HepG2 (cell line): ENCODE measurements around the gene PRM3. TPM values are rescaled to one million over a fixed set of nuclear protein-coding genes. Genes with fewer than 3 reads are reported as not detected.

ENCODE experiments used
- ATAC-seq: fragments of 200-7000 bp; cut with Tn5 transposase; 3 replicates; pipeline ENCODE4 v1.9.1; 2020; ENCODE audit warnings: mild to moderate bottlenecking, moderate library complexity
- BruUV-seq: library from RNA; stranded (reverse); fragments of 400-500 nt; replicated peaks from 2 replicates; lab custom pipeline; 2021; lab: Mats Ljungman, UMichigan
- CTCF ChIA-PET: fragments of 300-600 bp; formaldehyde crosslinking; extraction: SDS; loops from one replicate; lab custom pipeline; 2021; ENCODE audit warnings: low total read pairs, inconsistent platforms, low intra/inter-chr PET ratio; lab: Yijun Ruan, JAX
- POLR2A ChIA-PET: fragments of 350-600 bp; sonication (Branson Sonifier 250); formaldehyde crosslinking; loops from one replicate; lab custom pipeline; 2020; ENCODE audit warnings: antibody characterized with exemption, inconsistent platforms; lab: Yijun Ruan, JAX
- DNase-seq: peaks from one replicate; pipeline ENCODE4 v3.0.0-alpha.2; 2015; ENCODE audit warnings: low spot score
- FAIRE-seq: peaks from 3 replicates; lab custom pipeline; 2011; peaks lifted over from hg19 to GRCh38; lab: Jason Lieb, UNC
- H2AFZ ChIP-seq: one replicate; pipeline ENCODE4 v1.6.1; 2011; ENCODE audit warnings: low read length, inconsistent platforms
- H3K27ac ChIP-seq: fragments of 300-600 bp; 3 replicates; pipeline ENCODE4 v1.8.0; 2011; ENCODE audit warnings: mixed run types, mild to moderate bottlenecking, mixed read lengths, low read length, inconsistent platforms; ENCODE audit not compliant: insufficient read depth; ENCODE audit errors: extremely low read length
- H3K27me3 ChIP-seq, 2 experiments: fragments of 200-600 bp in 1 of 2; 2 replicates in 1 of 2; 3 replicates in 1 of 2; pipeline versions ENCODE4 v1.6.0 to v1.8.0; 2011; ENCODE audit warnings: low read length in 2 of 2, mild to moderate bottlenecking in 2 of 2, moderate library complexity in 2 of 2, inconsistent platforms in 1 of 2; ENCODE audit not compliant: insufficient read depth in 2 of 2, control insufficient read depth in 1 of 2
- H3K36me3 ChIP-seq, 2 experiments: fragments of 200-600 bp in 1 of 2; replicated peaks in 1 of 2; 2 replicates in 1 of 2; 3 replicates in 1 of 2; pipeline versions ENCODE4 v1.5.1 to v1.8.0; 2011; ENCODE audit warnings: low read length in 2 of 2, inconsistent platforms in 1 of 2; ENCODE audit not compliant: insufficient read depth in 2 of 2, control insufficient read depth in 1 of 2
- H3K4me1 ChIP-seq: 2 replicates; pipeline ENCODE4 v1.5.1; 2012; ENCODE audit warnings: low read length, inconsistent platforms; ENCODE audit not compliant: insufficient read depth
- H3K4me2 ChIP-seq: 2 replicates; pipeline ENCODE4 v1.6.0; 2011; ENCODE audit warnings: low read depth, low read length, inconsistent platforms
- H3K4me3 ChIP-seq, 3 experiments: fragments of 200-600 bp in 1 of 3; sonication (generic), shearing (Covaris generic) in 1 of 3; replicated peaks in 1 of 3; 2 replicates each; pipeline ENCODE4 v1.5.1; 2011 to 2016; ENCODE audit warnings: low read length in 3 of 3, inconsistent platforms in 2 of 3, low read depth in 2 of 3, mild to moderate bottlenecking in 2 of 3, control low read depth in 1 of 3, mixed read lengths in 1 of 3; ENCODE audit not compliant: insufficient read depth in 1 of 3
- H3K79me2 ChIP-seq: one replicate; pipeline ENCODE4 v1.6.1; 2011; ENCODE audit warnings: low read length, inconsistent platforms; ENCODE audit not compliant: insufficient read depth
- H3K9ac ChIP-seq: 2 replicates; pipeline ENCODE4 v1.6.0; 2011; ENCODE audit warnings: mild to moderate bottlenecking, low read depth, low read length, inconsistent platforms; ENCODE audit not compliant: insufficient read depth
- H3K9me3 ChIP-seq: 2 replicates; pipeline ENCODE4 v1.5.1; 2012; ENCODE audit warnings: mild to moderate bottlenecking, low read length
- H4K20me1 ChIP-seq: 2 replicates; pipeline ENCODE4 v1.6.0; 2011; ENCODE audit warnings: inconsistent platforms, mild to moderate bottlenecking, low read length, moderate library complexity; ENCODE audit not compliant: insufficient read depth
- ARID5B ChIP-seq: IDR thresholded peaks from 2 replicates; pipeline ENCODE4 v1.4.0; 2020; ENCODE audit warnings: mild to moderate bottlenecking, missing genetic modification reagents
- ASH2L ChIP-seq: fragments of 300-600, 200-600 bp; sonication (generic); IDR thresholded peaks from 2 replicates; pipeline ENCODE4 v1.7.0; 2017; ENCODE audit warnings: low read depth, mild to moderate bottlenecking, moderate library complexity, mixed read lengths, low read length; ENCODE audit not compliant: insufficient read length
- ELF4 ChIP-seq: sonication (generic); formaldehyde crosslinking; IDR thresholded peaks from 2 replicates; pipeline ENCODE4 v1.5.0; 2020; ENCODE audit warnings: missing genetic modification reagents, mild to moderate bottlenecking, moderate library complexity, borderline replicate concordance
- HNF1B ChIP-seq: sonication (generic); formaldehyde crosslinking; IDR thresholded peaks from 2 replicates; pipeline ENCODE4 v1.5.1; 2020; ENCODE audit warnings: mild to moderate bottlenecking, moderate library complexity, missing genetic modification reagents
- IRF9 ChIP-seq: sonication (generic); formaldehyde crosslinking; IDR thresholded peaks from 2 replicates; pipeline ENCODE4 v1.8.0; 2022; ENCODE audit warnings: missing genetic modification reagents, mild to moderate bottlenecking, borderline replicate concordance
- KAT7 ChIP-seq: IDR thresholded peaks from 2 replicates; pipeline ENCODE4 v1.6.1; 2018; ENCODE audit warnings: borderline replicate concordance, missing compliant biosample characterization
- MTA1 ChIP-seq: sonication (generic); formaldehyde crosslinking; IDR thresholded peaks from 2 replicates; pipeline ENCODE4 v1.4.0; 2020; ENCODE audit warnings: missing genetic modification reagents, mild to moderate bottlenecking, borderline replicate concordance
- RBAK ChIP-seq: sonication (generic); formaldehyde crosslinking; IDR thresholded peaks from 2 replicates; pipeline ENCODE4 v1.5.1; 2020; ENCODE audit warnings: mild to moderate bottlenecking, missing genetic modification reagents
- SNAPC5 ChIP-seq: sonication (generic); formaldehyde crosslinking; IDR thresholded peaks from 2 replicates; pipeline ENCODE4 v1.8.1; 2023; ENCODE audit warnings: mild to moderate bottlenecking, missing genetic modification reagents, borderline replicate concordance
- TOPORS ChIP-seq: sonication (generic); formaldehyde crosslinking; IDR thresholded peaks from 2 replicates; pipeline ENCODE4 v1.8.0; 2023; ENCODE audit warnings: mild to moderate bottlenecking, missing genetic modification reagents
- XRCC5 ChIP-seq: fragments of 200-400 bp; formaldehyde crosslinking; optimal IDR thresholded peaks from 2 replicates; pipeline ENCODE3; 2017; ENCODE audit warnings: mild to moderate bottlenecking, low read length
- ZBTB34 ChIP-seq: sonication (generic); formaldehyde crosslinking; IDR thresholded peaks from 2 replicates; pipeline ENCODE4 v1.8.0; 2022; ENCODE audit warnings: mild to moderate bottlenecking, missing genetic modification reagents
- ZKSCAN5 ChIP-seq: sonication (generic); formaldehyde crosslinking; IDR thresholded peaks from 2 replicates; pipeline ENCODE4 v1.5.1; 2020; ENCODE audit warnings: mild to moderate bottlenecking, missing genetic modification reagents
- ZNF460 ChIP-seq: sonication (generic); formaldehyde crosslinking; IDR thresholded peaks from 2 replicates; pipeline ENCODE4 v1.5.1; 2020; ENCODE audit warnings: missing genetic modification reagents, mild to moderate bottlenecking, borderline replicate concordance
- ZNF644 ChIP-seq: IDR thresholded peaks from 2 replicates; pipeline ENCODE4 v1.6.1; 2016; ENCODE audit warnings: low read depth
- WGBS: methylation state at CpG from one replicate; pipeline ENCODE4 v1.1.6; 2017; ENCODE audit warnings: low lambda C conversion rate; 5-methylcytosine and 5-hydroxymethylcytosine counted together
- in situ Hi-C: cut with HindIII; loops from 2 replicates; pipeline ENCODE4 v1.10.0; 2017; ENCODE audit warnings: low pct_unique_long_range_greater_than_20kb; ENCODE audit not compliant: extremely low pct_ligation_motif_present
- intact Hi-C: fragments of 100-400 bp; cut with micrococcal nuclease; formaldehyde crosslinking; loops from one replicate; pipeline ENCODE4 v1.10.0; 2022; ENCODE audit not compliant: unreplicated experiment
- polyA plus RNA-seq, 8 experiments: library from polyadenylated mRNA; depleted of rRNA in 3 of 8; stranded (reverse) in 7 of 8; unstranded in 1 of 8; fragments of >200 nt; fragmentation: Illumina TruSeq in 4 of 8; extraction: Trizol in 4 of 8; gene quantifications; 2 replicates each; pipeline versions ENCODE4 v1.2.1 to v1.2.3, GENCODE V29; 2011 to 2016; ENCODE audit warnings: low read depth in 4 of 8, missing spikeins in 1 of 8, mixed read lengths in 1 of 8; ENCODE audit not compliant: insufficient read depth in 1 of 8
- total RNA-seq, 5 experiments: library from RNA; depleted of rRNA; stranded (reverse); fragments of >200 nt; fragmentation: Illumina TruSeq; extraction: Trizol; gene quantifications; 2 replicates each; pipeline ENCODE4 v1.2.3, GENCODE V29; 2016; ENCODE audit warnings: low read depth in 1 of 5

The PRM3 gene
- total and polyA plus RNA-seq, 2 of the 13 experiments (the other 11 are each of a cell fraction or from before 2014, with no cell fraction given), result not detected

- no TSS peak for BruUV-seq
- peak; percentile 82 for FAIRE-seq
- TF ChIP-seq ELF4 (CRISPR knock-in tag) (peak; percentile 33; the same call in 1 of the 2 replicates), IRF9 (CRISPR knock-in tag) (0 out of 2 replicates have a peak, but pooled peaks have one; percentile 1), KAT7 (0 out of 2 replicates have a peak, but pooled peaks have one; percentile 59), ARID5B (CRISPR knock-in tag) (peak; percentile 55; the same call in 1 of the 2 replicates), ZNF460 (peak; percentile 90), SNAPC5 (CRISPR knock-in tag) (no peak), HNF1B (peak; percentile 55; the same call in 1 of the 2 replicates), MTA1 (no peak), ASH2L (peak; percentile 22), ZKSCAN5 (CRISPR knock-in tag) (no peak), RBAK (no peak), ZNF644 (CRISPR knock-in tag) (peak; percentile 50; the same call in 1 of the 2 replicates), XRCC5 (peak; percentile 10), ZBTB34 (peak; percentile 69; the same call in 1 of the 2 replicates), TOPORS (0 out of 2 replicates have a peak, but pooled peaks have one; percentile 67)
Observed at GRCh38 chr16:11270602-11271162, 2.7 kb downstream of the PRM3 start.

More at GRCh38 chr16:11270602-11271162, 2.7 kb downstream of the PRM3 start:
- in situ Hi-C loops (no loop called here), intact Hi-C loops (no loop called here)
- Histone ChIP-seq H2AFZ (no peak overlapping the region), H3K36me3 (no peaks in the 10 kb centered on the region), H3K4me2 (peak overlapping the region; percentile 31), H3K9ac (peak overlapping the region; percentile 19; the same call in 1 of the 2 replicates), H3K4me3 (no peak overlapping the region), H4K20me1 (no peaks in the 10 kb centered on the region), H3K4me1 (peaks cover 89% of the 10 kb centered on the region), H3K9me3 (peaks cover 5% of the 10 kb centered on the region; the same call in 1 of the 2 replicates), H3K27ac (peak overlapping the region; percentile 58), H3K79me2 (no peaks in the 10 kb centered on the region), H3K27me3 (no peaks in the 10 kb centered on the region)
- POLR2A ChIA-PET, result interaction anchor here (0.6 to 14.0 kb wide), 5 partner anchors 9 to 101 kb away, joined by 3 to 351 read pairs (median 5); partner anchors contain the start of gene SOCS1
- peak; percentile 69 for DNase-seq
- 42% methylated on average over 2 of the region's 2 CpGs for WGBS
- peak; percentile 37 for ATAC-seq
- CTCF ChIA-PET, result no interaction called here
